ENCODE results near the gene PWWP2B.
"Not testable (repeated sequence)": the region's sequence is repeated elsewhere in the genome, so short reads cannot be mapped to it uniquely, and the experiment has no call there.

Gene PWWP2B

DNA sequence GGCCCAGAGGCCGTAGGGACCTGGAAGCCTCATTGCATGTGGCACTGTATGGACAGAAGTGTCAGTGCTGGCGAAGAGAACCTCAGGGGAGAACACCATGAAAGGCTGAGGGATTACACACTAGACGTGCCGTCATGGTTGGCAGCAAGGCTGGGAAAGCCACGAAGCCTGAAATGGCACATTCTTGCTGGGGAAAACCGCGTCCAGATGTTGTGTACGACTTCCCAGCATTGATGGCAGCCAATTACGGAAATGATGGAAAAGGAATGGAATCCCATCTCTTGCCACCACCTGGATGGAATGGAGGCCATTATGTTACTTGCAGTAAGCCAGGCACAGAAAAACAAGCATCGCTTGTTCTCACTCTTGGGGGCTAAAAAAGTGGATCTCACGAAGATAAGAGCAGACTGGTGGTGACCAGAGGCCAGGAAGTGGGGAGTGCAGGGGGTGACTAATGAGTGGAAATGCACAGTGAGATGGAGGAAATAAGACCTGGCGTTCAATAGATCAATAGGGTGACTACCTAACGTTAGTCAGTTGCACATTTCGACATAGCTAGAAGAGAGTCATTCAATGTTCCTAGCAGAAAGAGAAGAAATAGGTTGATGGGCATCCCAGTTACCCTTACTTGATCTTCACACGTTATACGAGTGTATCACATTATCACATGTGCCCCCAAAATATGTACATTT is 14.6 kb upstream of the PWWP2B start:
- peak; percentile 31 for DNase-seq

DNA sequence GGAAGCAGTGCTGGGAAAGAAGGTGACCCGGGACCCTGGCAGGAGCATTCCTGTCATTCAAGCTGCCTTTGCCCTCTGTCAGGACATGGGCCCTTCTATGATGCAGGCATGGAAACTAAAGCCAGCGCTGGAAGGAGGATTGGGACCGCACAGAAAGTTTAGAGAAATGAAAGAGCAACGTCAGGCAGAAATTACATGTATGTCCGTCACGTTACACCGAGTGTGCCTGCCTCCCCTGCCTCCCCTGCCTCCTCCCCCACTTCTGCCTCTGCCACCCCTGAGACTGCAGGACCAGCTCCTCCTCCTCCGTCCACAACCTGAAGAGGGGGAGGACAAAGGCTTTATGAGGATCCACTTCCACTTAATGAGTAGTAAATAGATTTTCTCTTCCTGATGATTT is 13.9 kb upstream of the PWWP2B start:
- DNase-seq, result no peak

DNA sequence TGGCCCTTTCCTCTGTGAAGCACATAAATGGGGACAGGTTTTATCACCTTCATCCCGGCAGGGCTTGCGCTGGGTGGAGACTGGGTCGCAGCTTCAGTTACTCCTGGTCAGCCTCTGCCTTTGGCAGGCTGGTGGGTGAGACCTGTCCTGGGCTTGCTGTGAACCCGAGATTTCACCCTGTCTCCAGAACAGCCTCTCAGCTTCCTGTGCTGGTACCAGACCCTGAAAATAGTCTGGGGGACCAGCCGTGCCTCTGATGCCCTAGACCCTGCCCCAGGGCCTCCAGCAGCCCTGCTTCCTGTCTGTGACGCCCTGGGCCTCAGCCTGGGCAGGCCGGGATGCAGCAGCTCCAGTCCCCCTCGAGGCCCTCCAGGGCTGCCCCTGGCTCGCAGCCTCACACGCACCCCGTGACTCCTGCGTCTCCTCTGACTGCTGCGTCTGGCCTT is 13.2 kb upstream of the PWWP2B start:
- peak; percentile 57 for DNase-seq

GRCh38 chr10:132384618-132385388 is 12.2 kb upstream of the PWWP2B start:
- DNase-seq, result peak; percentile 46

GRCh38 chr10:132385389-132385667 is 11.7 kb upstream of the PWWP2B start:
- no peak for DNase-seq

- peak; percentile 58 for DNase-seq
Measured at GRCh38 chr10:132385721-132386418, 11.1 kb upstream of the PWWP2B start.

DNA sequence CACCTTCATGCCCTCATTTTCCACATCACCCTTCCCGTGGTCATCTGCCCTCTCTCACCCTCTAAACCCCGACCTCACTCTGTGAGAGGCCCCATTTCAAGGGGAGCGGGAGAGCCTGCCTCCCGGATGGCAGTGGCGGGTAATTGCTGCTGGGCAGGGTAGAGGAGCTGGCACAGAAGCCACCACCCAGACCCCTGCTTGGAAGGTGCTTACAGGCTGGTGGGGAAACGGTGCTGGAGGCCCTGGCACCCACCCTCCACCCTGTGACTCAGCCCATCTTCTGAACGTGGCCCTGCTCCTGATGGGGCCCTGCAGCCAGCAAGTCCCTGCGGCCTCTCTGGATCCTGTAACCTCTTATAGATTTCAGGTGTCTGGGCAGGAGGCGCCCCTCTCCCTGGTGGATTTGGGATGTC is 10.6 kb upstream of the PWWP2B start:
- peak; percentile 59 for DNase-seq

- not testable (repeated sequence) for DNase-seq
Measured at GRCh38 chr10:132386896-132387295, 10.1 kb upstream of the PWWP2B start.

DNA sequence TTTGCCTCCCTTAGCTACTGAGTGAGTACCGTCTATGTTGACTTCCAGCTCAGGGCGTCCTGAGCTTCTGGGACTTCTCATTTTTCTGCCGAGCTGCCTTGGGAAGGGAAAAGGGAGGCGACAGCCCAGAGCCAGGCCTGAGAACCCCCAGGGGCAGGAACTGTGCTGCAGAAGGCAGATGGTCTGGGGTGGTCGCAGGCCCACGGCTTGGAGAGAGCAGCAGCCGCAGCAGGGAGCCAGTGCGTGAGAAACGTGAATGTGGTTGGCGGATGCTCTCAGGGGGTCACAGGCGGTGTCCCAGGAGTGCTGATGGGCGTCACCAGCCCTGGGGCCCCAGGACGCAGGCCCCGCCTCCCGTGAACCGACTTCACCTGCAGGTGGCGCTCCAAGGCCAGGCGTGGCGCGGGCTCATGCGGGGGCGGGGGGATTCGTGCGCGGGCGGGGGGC is 9.2 kb upstream of the PWWP2B start:
- peak; percentile 90 for DNase-seq

GRCh38 chr10:132388891-132389432 is 8.0 kb upstream of the PWWP2B start:
- peak; percentile 64 for DNase-seq

- DNase-seq, result peak; percentile 60
Measured at GRCh38 chr10:132389433-132390169, 7.4 kb upstream of the PWWP2B start.

DNA sequence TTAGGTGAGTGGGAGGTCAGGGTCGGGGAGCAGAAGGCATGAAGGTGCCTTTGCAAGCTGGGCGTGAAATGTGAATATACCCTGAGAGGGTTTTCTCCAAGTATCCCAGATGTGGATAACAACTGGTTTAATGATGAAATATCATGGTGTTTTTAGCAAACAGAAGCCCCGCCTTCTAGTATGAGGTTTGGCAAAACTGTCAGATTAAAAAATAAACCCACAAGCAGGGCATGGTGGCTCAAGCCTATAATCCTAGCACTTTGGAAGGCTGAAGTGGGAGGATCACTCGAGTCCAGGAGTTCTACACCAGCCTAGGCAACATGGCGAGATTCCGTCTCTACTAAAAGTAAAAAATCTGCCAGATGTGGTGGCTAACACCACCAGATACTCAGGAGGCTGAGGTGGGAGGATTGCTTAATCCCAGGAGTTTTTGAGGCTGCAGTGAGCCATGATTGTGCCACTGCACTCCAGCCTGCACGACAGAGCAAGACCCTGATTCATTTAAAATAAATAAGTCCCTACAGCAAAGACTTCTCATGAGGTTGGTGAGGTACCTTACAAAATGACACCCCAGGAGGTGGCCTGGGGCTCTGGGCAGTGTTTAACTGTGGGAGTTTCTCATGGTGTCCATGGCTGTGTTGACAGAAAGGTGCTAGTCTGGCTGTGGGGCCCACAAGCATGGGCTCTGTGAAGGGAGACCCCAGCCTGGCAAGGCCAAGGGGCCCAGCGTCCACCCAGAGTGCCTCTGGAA is 6.7 kb upstream of the PWWP2B start:
- peak; percentile 45 for DNase-seq

GRCh38 chr10:132390921-132391675 is 5.9 kb upstream of the PWWP2B start:
- DNase-seq, result no peak

DNA sequence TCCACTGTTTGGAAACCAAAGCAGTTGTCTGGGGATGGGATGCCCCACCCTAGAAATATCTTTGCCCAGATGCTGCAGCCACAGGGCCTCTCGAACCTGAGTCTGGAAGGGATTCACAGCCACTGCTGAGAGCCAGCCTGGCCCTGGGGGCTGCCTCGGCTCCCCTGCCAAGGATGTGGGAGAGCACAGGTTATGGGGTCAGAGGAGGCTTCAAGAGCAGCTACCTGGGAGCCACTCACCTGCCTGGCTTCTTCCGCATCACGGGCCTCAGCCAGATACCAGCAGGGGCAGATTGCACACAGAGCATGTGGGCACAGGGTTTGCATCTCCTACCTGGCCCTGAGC is 5.4 kb upstream of the PWWP2B start:
- peak; percentile 53 for DNase-seq

DNA sequence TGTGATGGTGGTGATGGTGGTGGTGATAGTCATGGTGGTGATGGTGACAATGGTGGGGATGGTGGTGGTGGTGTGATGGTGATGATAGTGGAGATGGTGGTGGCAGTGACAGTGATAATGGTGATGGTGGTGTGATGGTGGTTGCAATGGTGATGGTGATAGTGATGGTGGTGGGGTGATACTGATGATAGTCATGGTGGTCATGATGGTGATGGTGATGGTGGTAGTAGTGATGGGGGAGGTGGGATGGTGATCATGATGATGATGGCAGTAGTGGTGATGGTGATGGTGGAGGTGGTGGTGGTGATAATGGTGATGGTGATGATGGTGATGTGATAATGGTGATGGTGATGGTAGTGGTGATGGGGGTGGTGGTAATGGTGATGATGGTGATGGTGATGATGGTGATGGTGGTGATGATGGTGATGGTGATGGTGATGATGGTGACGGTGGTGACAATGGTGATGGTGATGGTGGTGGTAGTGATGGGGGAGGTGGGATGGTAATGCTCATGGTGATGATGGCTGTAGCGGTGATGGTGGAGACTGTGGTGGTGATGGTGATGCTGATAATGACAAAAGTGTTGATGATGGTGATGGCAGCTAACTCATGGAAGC is 4.7 kb upstream of the PWWP2B start:
- DNase-seq, result no peak

- DNase-seq, result no peak
Measured at GRCh38 chr10:132392811-132393694, 3.9 kb upstream of the PWWP2B start.

GRCh38 chr10:132393695-132394181 is 3.3 kb upstream of the PWWP2B start:
- DNase-seq, result no peak

DNA sequence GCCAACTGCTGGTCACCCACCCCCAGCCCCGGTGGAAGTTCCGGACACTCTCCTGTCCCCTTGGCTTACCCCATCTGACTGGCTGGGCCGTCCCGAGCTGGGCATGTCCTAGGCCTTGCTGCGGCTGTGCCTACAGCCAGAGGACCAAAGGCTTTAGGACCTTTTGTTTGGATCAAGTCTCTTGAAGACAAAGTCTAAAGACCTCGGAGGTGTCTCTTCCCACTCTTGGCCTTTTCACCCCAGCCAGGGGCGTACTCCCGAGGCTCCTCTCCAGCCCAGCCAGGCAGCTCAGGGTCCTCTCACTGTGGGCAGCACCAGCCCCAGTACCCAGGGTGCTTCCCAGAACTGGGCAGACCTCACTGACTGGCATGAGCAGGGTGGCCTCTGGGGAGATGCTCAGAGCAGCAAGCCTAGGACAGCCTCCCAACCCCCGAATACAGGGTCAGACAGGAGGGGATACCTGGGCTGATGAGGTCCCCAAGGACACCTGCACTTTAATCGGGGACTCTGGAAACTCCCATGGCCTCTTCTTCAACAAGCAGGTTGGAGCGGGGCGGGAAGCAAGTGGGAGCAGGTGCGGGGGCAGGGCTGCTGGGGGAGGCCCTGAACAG is 2.7 kb upstream of the PWWP2B start:
- no peak for DNase-seq

Measured in activated effector memory CD4-positive, alpha-beta T cell treated with anti-CD3 and anti-CD28 coated beads, Interleukin-2, amount 50 U/mL, for 16 hours (primary cell).